ENCODE results near the gene CMTM8.

Gene CMTM8

GRCh38 chr3:32414522-32415202 lies 176.2 kb downstream of the CMTM8 start:
- DNase-seq (ENCODE audit: extremely low spot score): no peak
- no peak for TF ChIP-seq CTCF (IDR thresholded peaks at IDR 0.05; ENCODE audit: control extremely low read depth, extremely low read depth, low read depth, missing control alignments)
- ChIA-PET POLR2A (interaction anchor here (0.7 kb wide), 1 partner anchor 24 kb away, joined by 3 read pairs; no protein-coding TSS in a partner anchor), CTCF (interaction anchor here (0.9 to 8.8 kb wide), 9 partner anchors 10 to 54 kb away, joined by 3 to 45 read pairs (median 4); partner anchors contain the start of gene CMTM7)

- CTCF ChIA-PET: interaction anchor here (0.9 to 9.0 kb wide), 6 partner anchors 10 to 49 kb away, joined by 3 to 76 read pairs (median 4); no protein-coding TSS in a partner anchor
- no peak for TF ChIP-seq CTCF (IDR thresholded peaks at IDR 0.05; ENCODE audit: control extremely low read depth, extremely low read depth, low read depth, missing control alignments)
- POLR2A ChIA-PET: no interaction called here
- no peak for DNase-seq (ENCODE audit: extremely low spot score)
Observed at GRCh38 chr3:32419742-32420125, 181.3 kb downstream of the CMTM8 start.

Measured in GM10248 (cell line).